K562 (cell line): ENCODE measurements around the gene NT5C. TPM values are rescaled to one million over a fixed set of nuclear protein-coding genes. Genes with fewer than 3 reads are reported as not detected.

Experiments
- DDX20 ChIP-seq: fragments of 450-650 bp; IDR thresholded peaks from 2 replicates; pipeline ENCODE4 v1.6.1; 2016; ENCODE audit warnings: missing genetic modification characterization, low read depth, mild to moderate bottlenecking, missing compliant biosample characterization, moderate library complexity
- FOXP1 ChIP-seq: sonication (generic); formaldehyde crosslinking; IDR thresholded peaks from 2 replicates; pipeline ENCODE4 v1.8.0; 2022; ENCODE audit warnings: mild to moderate bottlenecking, missing genetic modification reagents
- GABPB1 ChIP-seq: sonication (generic); formaldehyde crosslinking; IDR thresholded peaks from 2 replicates; pipeline ENCODE4 v1.8.0; 2022; ENCODE audit warnings: mild to moderate bottlenecking, missing genetic modification reagents
- GABPB2 ChIP-seq: fragments of 250-450 bp; sonication (Bioruptor Pico); conservative IDR thresholded peaks from 2 replicates; pipeline ENCODE4 v1.5.1; 2021; ENCODE audit warnings: mild to moderate bottlenecking
- NRF1 ChIP-seq, 2 experiments: fragments of 450-650 bp; IDR thresholded peaks in 1 of 2; conservative IDR thresholded peaks in 1 of 2; 2 replicates each; pipeline ENCODE4 v1.6.1; 2014; ENCODE audit warnings: mild to moderate bottlenecking in 2 of 2
- RBBP5 ChIP-seq: fragments of 200-600 bp; sonication (generic); IDR thresholded peaks from 2 replicates; pipeline ENCODE4 v1.6.1; 2012; ENCODE audit warnings: borderline replicate concordance, mild to moderate bottlenecking, low read length, control low read depth, inconsistent platforms; ENCODE audit not compliant: insufficient read depth, poor library complexity, severe bottlenecking
- YY1 ChIP-seq, 3 experiments: IDR thresholded peaks; 2 replicates each; pipeline ENCODE4 v1.6.1; 2011; ENCODE audit warnings: low read length in 2 of 3, mild to moderate bottlenecking in 2 of 3, moderate library complexity in 2 of 3, borderline replicate concordance in 1 of 3, control low read depth in 1 of 3, low read depth in 1 of 3; ENCODE audit not compliant: insufficient read depth in 3 of 3, insufficient replicate concordance in 2 of 3, control insufficient read depth in 1 of 3, insufficient read length in 1 of 3; ENCODE audit errors: extremely low read depth in 1 of 3
- ZNF174 ChIP-seq: fragments of 250-450 bp; sonication (Bioruptor Pico); IDR thresholded peaks from 2 replicates; pipeline ENCODE4 v1.4.0; 2020; ENCODE audit warnings: mild to moderate bottlenecking
- ZNF175 ChIP-seq: fragments of 200-800 bp; sonication (Bioruptor generic); IDR thresholded peaks from 2 replicates; pipeline ENCODE4 v1.6.1; 2016; ENCODE audit warnings: low read depth, mild to moderate bottlenecking, missing genetic modification characterization, missing compliant biosample characterization
- ZNF408 ChIP-seq: fragments of 250-450 bp; sonication (Bioruptor Pico); IDR thresholded peaks from 2 replicates; pipeline ENCODE4 v1.4.0; 2020; ENCODE audit warnings: low read depth, mild to moderate bottlenecking, moderate library complexity
- polyA plus RNA-seq, 8 experiments: library from polyadenylated mRNA; depleted of rRNA in 4 of 8; stranded (reverse) in 5 of 8; unstranded in 3 of 8; fragments of >200 nt; fragmentation: Nextera tagmentation in 2 of 8; fragmentation: Illumina TruSeq in 1 of 8; extraction: Ambion mirVana in 2 of 8; extraction: Trizol in 1 of 8; gene quantifications; 2 replicates each; pipeline versions ENCODE4 v1.2.1 to v1.2.3, GENCODE V29; 2011 to 2014; ENCODE audit warnings: inconsistent platforms in 1 of 8, missing spikeins in 1 of 8
- total RNA-seq, 7 experiments: library from RNA; depleted of rRNA in 6 of 7; stranded (reverse); fragments of >200 nt in 6 of 7; fragmentation: Illumina TruSeq in 2 of 7; extraction: Trizol in 2 of 7; gene quantifications; 2 replicates each; pipeline versions ENCODE4 v1.2.1 to v1.2.3, GENCODE V29; 2011 to 2021; ENCODE audit warnings: low replicate concordance in 1 of 7
- TF ChIP-seq, protein P1 (sequence below), 2 experiments: fragments of 450-650 bp; formaldehyde crosslinking in 1 of 2; IDR thresholded peaks; 2 replicates each; pipeline versions ENCODE4 v1.4.0 to v1.6.1; 2014 to 2020; ENCODE audit warnings: mild to moderate bottlenecking in 2 of 2, borderline replicate concordance in 1 of 2, low read depth in 1 of 2
- TF ChIP-seq, protein P2 (sequence below), 2 experiments: fragments of 450-650 bp; IDR thresholded peaks; 2 replicates each; pipeline ENCODE4 v1.6.1; 2016
- TF ChIP-seq, protein P3 (sequence below): fragments of 250-450 bp; sonication (Bioruptor Pico); IDR thresholded peaks from 2 replicates; pipeline ENCODE4 v1.4.0; 2020; ENCODE audit warnings: mild to moderate bottlenecking

The NT5C gene
- total and polyA plus RNA-seq, 9 of the 15 experiments (the other 6 are each of a cell fraction or from before 2014, with no cell fraction given), result 2.9 to 205 (median 45.0) TPM

DNA sequence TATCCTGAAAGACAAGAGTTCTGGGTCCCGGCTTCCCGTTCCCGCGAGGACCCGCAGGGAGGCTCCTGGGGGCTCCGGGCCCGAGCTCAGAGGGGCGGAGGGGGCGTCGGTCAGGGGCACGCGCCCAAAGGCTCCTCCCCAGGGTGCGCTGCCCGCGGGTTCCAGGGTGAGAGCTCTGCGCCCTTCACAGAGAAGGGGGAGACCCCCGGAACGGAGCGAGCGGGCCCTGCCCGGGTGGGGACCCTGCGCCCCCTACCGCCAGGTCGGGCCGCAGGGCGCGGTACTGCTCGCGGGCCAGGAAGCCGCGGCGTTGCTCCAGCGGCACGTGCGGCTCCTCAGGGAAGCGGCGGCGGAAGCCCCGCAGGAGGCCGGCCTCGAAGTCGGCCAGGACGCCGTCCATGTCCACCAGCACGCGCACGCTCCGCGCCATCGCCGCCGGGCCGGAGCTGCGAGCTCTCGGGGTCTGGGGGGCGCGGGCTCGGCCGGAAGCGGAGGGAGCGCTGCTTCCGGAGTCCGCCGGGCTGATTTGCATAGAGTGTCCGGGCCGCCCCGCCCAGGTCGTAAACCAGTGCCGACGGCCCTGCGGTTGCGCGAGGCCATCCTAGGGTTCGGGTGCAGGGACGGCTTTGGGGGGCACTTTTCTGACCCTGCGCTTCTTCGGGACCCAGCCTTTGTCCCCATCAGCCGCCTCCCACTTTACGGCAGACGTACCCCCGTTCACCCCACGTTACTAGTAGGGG, at the start of gene NT5C (continued):
- TF ChIP-seq, protein P1, sequence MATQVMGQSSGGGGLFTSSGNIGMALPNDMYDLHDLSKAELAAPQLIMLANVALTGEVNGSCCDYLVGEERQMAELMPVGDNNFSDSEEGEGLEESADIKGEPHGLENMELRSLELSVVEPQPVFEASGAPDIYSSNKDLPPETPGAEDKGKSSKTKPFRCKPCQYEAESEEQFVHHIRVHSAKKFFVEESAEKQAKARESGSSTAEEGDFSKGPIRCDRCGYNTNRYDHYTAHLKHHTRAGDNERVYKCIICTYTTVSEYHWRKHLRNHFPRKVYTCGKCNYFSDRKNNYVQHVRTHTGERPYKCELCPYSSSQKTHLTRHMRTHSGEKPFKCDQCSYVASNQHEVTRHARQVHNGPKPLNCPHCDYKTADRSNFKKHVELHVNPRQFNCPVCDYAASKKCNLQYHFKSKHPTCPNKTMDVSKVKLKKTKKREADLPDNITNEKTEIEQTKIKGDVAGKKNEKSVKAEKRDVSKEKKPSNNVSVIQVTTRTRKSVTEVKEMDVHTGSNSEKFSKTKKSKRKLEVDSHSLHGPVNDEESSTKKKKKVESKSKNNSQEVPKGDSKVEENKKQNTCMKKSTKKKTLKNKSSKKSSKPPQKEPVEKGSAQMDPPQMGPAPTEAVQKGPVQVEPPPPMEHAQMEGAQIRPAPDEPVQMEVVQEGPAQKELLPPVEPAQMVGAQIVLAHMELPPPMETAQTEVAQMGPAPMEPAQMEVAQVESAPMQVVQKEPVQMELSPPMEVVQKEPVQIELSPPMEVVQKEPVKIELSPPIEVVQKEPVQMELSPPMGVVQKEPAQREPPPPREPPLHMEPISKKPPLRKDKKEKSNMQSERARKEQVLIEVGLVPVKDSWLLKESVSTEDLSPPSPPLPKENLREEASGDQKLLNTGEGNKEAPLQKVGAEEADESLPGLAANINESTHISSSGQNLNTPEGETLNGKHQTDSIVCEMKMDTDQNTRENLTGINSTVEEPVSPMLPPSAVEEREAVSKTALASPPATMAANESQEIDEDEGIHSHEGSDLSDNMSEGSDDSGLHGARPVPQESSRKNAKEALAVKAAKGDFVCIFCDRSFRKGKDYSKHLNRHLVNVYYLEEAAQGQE (IDR thresholded peaks at IDR 0.05; ENCODE audit: borderline replicate concordance), result peak; percentile 63
- TF ChIP-seq, protein P1 (CRISPR knock-in tag; IDR thresholded peaks at IDR 0.05; ENCODE audit: low read depth), result peak; percentile 59; the same call in 1 of the 2 replicates
- peak; percentile 46; the same call in 1 of the 2 replicates for TF ChIP-seq ZNF175 (CRISPR knock-in tag)
- TF ChIP-seq, protein P2, sequence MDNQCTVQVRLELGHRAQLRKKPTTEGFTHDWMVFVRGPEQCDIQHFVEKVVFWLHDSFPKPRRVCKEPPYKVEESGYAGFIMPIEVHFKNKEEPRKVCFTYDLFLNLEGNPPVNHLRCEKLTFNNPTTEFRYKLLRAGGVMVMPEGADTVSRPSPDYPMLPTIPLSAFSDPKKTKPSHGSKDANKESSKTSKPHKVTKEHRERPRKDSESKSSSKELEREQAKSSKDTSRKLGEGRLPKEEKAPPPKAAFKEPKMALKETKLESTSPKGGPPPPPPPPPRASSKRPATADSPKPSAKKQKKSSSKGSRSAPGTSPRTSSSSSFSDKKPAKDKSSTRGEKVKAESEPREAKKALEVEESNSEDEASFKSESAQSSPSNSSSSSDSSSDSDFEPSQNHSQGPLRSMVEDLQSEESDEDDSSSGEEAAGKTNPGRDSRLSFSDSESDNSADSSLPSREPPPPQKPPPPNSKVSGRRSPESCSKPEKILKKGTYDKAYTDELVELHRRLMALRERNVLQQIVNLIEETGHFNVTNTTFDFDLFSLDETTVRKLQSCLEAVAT (IDR thresholded peaks at IDR 0.05), result no peak
- TF ChIP-seq GABPB2 (CRISPR knock-in tag), result no peak
- peak; percentile 86; the same call in 1 of the 2 replicates for TF ChIP-seq FOXP1 (CRISPR knock-in tag)
- TF ChIP-seq ZNF174 (CRISPR knock-in tag), result no peak
- TF ChIP-seq NRF1 (conservative IDR thresholded peaks at IDR 0.05 in 1 of 2, IDR thresholded peaks at IDR 0.05 in 1 of 2), result peak; percentile 92 to 94
- TF ChIP-seq DDX20, result no peak
- peak in 2 of 3 experiments; percentile 76 to 84 for TF ChIP-seq YY1 (IDR thresholded peaks at IDR 0.05; ENCODE audit: borderline replicate concordance in 1 of 3, control insufficient read depth in 1 of 3, extremely low read depth in 1 of 3, insufficient read depth in 3 of 3, insufficient read length in 1 of 3, insufficient replicate concordance in 2 of 3, low read depth in 1 of 3, low read length in 2 of 3)
- peak; percentile 92 for TF ChIP-seq RBBP5
- no peak for TF ChIP-seq ZNF408 (CRISPR knock-in tag)
- TF ChIP-seq, protein P3, sequence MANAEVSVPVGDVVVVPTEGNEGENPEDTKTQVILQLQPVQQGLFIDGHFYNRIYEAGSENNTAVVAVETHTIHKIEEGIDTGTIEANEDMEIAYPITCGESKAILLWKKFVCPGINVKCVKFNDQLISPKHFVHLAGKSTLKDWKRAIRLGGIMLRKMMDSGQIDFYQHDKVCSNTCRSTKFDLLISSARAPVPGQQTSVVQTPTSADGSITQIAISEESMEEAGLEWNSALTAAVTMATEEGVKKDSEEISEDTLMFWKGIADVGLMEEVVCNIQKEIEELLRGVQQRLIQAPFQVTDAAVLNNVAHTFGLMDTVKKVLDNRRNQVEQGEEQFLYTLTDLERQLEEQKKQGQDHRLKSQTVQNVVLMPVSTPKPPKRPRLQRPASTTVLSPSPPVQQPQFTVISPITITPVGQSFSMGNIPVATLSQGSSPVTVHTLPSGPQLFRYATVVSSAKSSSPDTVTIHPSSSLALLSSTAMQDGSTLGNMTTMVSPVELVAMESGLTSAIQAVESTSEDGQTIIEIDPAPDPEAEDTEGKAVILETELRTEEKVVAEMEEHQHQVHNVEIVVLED, result peak; percentile 50
- peak; percentile 83 for TF ChIP-seq GABPB1 (CRISPR knock-in tag)
